ENCODE data around the gene GADD45G.

Gene GADD45G

GRCh38 chr9:89604729-89605464 is at the start of gene GADD45G:
Gene GADD45G (plus strand): TSS chr9:89605012. CDS start chr9:89605122, 110 bp downstream.
- peak; percentile 84 for DNase-seq

- DNase-seq, result no peak
These were observed 49.8 kb upstream of the GADD45G start for GRCh38 chr9:89555036-89555415.

- no peak for DNase-seq
These were observed 49.1 kb upstream of the GADD45G start for GRCh38 chr9:89555451-89556375.

- DNase-seq, result no peak
These were observed 46.5 kb upstream of the GADD45G start for GRCh38 chr9:89558196-89558899.

- DNase-seq, result no peak
These were observed 45.9 kb upstream of the GADD45G start for GRCh38 chr9:89558948-89559347.

GRCh38 chr9:89562186-89562814 is 42.5 kb upstream of the GADD45G start:
- no peak for DNase-seq

- DNase-seq, result no peak
These were observed 41.1 kb upstream of the GADD45G start for GRCh38 chr9:89563571-89564345.

GRCh38 chr9:89564346-89564878 is 40.4 kb upstream of the GADD45G start:
- DNase-seq, result no peak

GRCh38 chr9:89567649-89568048 is 37.2 kb upstream of the GADD45G start:
- no peak for DNase-seq

- no peak for DNase-seq
These were observed 30.5 kb upstream of the GADD45G start for GRCh38 chr9:89574309-89574708.

- DNase-seq, result no peak
These were observed 28.4 kb upstream of the GADD45G start for GRCh38 chr9:89576404-89576839.

GRCh38 chr9:89577363-89577762 is 27.4 kb upstream of the GADD45G start:
- DNase-seq, result no peak

GRCh38 chr9:89579741-89580385 is 24.9 kb upstream of the GADD45G start:
- DNase-seq, result no peak

GRCh38 chr9:89586311-89586710 is 18.5 kb upstream of the GADD45G start:
- DNase-seq, result no peak

GRCh38 chr9:89588271-89588879 is 16.4 kb upstream of the GADD45G start:
- no peak for DNase-seq

GRCh38 chr9:89590415-89590814 is 14.4 kb upstream of the GADD45G start:
- DNase-seq, result no peak

- DNase-seq, result no peak
These were observed 13.3 kb upstream of the GADD45G start for GRCh38 chr9:89591274-89592212.

GRCh38 chr9:89592213-89592815 is 12.5 kb upstream of the GADD45G start:
- no peak for DNase-seq

Measured in NCI-H226 (cell line).